GM21786 (cell line): ENCODE measurements around the gene CALM1.

Experiments
- ATAC-seq: cut with Tn5 transposase; IDR thresholded peaks from one replicate; pipeline ENCODE4 v1.9.1; 2021; ENCODE audit not compliant: unreplicated experiment

CALM1 gene

DNA sequence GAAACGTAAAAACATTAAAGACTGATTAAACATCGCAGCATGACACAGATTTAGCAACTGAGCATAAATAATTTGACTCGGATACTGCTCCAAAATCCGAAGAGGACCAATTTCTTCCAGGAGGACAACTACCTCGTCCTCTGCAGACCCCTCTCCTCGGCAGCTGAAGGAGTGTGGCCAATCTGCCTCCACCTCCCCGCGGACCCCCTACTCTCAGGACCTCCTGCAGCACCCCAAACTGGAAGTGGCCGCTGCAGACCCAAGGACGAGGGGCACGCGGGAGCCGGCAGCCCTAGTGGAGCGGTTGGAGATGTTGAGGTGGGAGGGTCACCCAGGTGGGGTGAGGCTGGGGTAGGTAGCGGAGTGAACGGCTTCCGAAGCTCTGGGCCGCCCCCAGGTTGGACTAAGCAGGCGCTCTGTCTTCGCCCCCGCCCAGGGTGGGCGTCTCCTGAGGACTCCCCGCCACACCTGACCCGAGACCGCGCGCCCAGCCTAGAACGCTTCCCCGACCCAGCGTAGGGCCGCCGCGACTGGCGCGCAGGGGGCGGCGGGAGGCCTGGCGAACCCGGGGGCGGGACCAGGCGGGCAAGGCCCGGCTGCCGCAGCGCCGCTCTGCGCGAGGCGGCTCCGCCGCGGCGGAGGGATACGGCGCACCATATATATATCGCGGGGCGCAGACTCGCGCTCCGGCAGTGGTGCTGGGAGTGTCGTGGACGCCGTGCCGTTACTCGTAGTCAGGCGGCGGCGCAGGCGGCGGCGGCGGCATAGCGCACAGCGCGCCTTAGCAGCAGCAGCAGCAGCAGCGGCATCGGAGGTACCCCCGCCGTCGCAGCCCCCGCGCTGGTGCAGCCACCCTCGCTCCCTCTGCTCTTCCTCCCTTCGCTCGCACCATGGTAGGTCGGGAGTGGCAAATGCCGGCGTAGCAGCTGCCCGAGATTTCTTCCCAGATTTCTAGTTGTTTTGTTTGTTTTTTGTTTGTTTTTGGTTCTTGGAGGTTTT, at the start of gene CALM1:
Gene CALM1, plus strand, starts transcription at position 689 of the 999 bp plus-strand sequence. Its CDS starts 202 bp downstream, at position 891.
- ATAC-seq, result peak; percentile 62

DNA sequence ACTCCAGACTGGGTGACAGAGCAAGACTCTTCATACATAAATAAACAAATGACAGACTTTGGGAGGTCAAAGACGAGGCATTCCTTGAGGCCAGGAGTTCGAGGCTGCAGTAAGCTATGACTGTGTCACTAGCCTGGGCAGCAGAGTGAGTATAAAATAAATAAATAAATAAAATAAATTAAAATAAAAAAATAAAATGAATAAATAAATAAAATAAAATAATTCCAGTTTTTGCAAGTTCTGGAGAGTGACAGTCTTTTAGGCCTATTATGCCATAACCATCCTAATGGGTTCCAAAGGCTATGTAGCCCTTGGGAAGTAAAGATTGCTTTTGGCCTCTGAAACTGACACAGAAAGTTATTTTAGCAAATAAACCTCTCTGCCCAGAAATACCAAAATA, 48.6 kb upstream of the CALM1 start:
- ATAC-seq, result no peak

DNA sequence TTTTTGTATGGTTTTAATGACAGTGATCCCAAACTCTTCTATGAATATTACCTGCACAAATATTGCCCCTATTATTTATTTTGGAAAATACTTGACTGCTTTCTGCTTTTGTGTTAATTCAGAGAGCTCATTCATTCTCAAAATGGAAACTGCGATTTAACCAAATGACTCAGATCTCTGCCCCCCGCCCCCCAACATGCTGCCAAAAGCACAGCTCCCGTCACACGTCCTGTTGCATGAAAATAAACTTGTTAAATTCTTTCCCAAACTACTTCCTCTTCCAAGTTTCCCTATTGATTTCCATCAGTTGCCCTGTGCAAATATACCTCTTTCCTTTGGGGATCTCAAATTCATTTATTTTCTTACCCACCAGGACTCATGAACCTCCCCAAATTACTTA, 47.1 kb upstream of the CALM1 start:
- ATAC-seq, result no peak

- no peak for ATAC-seq
Measured at GRCh38 chr14:90354551-90355298, 42.1 kb upstream of the CALM1 start.

GRCh38 chr14:90355540-90356518, 41.0 kb upstream of the CALM1 start:
- no peak for ATAC-seq

DNA sequence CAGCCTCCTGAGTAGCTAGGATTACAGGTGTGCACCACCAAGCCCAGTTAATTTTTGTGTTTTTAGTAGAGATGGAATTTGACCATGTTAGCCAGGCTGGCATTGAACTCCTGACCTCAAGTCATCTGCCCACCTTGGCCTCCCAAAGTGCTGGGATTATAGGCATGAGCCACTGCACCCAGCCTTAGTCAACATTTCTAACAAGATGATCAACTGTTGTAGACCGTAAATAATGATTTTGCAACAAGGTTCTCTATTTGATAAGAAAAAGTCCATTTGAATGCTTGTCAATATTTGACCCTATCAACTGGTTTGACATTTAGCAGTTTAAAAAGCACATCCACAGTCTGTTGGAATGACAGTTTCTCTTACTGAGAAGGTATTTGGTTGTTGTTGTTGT, 39.9 kb upstream of the CALM1 start:
- no peak for ATAC-seq

DNA sequence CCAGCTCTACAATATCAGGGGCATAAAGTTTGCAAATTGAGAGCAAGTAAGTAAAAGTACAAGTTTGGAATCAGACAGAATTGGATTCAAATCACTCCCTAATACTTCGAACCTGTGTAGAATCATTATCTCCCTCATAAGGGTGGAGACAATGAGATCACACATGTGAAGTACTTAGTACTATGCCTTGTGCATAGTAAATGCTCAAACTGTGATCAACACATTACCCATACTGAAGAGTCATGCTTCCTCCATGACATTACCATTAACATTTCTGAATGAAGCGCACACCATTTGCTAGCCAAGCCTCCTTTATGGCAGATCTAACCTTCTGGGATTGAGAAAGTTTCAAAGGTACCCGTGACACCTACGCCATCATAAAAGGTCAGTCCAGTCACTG, 38.5 kb upstream of the CALM1 start:
- no peak for ATAC-seq

DNA sequence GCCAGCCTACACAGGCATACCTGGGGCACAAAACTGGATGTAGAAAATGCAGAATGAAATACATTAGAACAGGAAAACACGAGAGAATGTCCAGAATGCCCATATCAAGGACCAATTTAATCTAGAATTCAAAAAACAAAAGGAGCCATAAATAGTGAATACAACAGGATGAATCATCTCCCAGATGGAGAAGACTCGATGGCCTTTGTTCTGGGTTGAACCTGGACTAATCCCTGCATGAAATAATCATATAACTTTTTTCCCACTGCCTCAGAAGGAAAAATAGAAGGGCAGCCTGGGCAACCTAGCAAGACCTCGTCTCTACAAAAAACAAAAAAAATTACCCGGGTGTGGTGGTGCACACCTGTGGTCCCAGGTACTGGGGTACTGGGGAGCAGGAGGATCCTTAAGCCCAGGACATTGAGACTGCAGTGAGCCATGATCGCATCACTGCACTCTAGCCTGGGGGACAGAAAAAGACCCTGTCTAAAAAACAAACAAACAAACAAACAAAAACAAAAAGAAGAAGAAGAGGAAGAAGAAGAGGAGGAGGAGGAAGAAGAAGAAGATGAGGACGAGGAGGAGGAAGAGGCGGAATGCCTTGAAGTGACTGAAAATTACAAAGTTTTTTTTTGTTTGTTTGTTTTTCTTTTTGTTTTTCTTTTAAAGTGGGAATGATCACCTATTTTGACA, 34.8 kb upstream of the CALM1 start:
- ATAC-seq, result no peak

DNA sequence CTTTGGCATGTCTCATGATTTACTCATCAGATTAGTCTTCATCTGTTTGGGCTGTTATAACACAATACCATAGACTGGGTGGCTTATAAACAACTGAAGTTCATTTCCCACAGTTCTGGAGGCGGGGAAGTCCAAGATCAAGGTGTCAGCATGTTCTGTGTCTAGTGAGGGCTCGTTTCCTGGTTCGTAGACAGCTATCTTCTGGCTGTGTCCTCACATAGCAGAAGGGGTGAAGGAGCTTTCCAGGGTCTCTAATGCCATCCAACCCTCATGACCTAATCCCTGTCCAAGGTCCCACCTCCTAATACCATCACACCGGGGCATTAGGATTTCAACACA, 34.3 kb upstream of the CALM1 start:
- no peak for ATAC-seq

- no peak for ATAC-seq
Measured at GRCh38 chr14:90368946-90369721, 27.7 kb upstream of the CALM1 start.

- no peak for ATAC-seq
Measured at GRCh38 chr14:90373887-90374286, 22.9 kb upstream of the CALM1 start.

- no peak for ATAC-seq
Measured at GRCh38 chr14:90374813-90375212, 22.0 kb upstream of the CALM1 start.

DNA sequence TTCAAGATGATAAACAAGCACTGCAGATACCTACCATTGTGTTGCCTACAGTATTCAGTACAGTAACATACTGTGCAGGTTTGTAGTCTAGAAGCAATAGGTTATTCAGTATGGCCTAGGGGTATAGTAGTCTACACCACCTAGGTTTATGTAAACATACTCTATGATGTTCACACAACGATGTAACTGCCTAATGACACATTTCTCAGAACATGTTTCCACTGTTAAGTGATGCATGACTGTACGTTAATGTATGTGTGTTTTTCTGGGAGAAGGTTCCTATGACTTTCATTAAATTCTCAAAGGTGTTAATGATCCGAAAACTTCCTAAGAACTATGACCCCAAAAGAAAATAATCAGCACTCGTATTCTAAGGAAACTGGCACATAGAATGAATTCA, 20.9 kb upstream of the CALM1 start:
- ATAC-seq, result no peak

GRCh38 chr14:90378249-90378648, 18.6 kb upstream of the CALM1 start:
- ATAC-seq, result no peak

- ATAC-seq, result no peak
Measured at GRCh38 chr14:90379106-90379505, 17.7 kb upstream of the CALM1 start.

- no peak for ATAC-seq
Measured at GRCh38 chr14:90381011-90381786, 15.6 kb upstream of the CALM1 start.

DNA sequence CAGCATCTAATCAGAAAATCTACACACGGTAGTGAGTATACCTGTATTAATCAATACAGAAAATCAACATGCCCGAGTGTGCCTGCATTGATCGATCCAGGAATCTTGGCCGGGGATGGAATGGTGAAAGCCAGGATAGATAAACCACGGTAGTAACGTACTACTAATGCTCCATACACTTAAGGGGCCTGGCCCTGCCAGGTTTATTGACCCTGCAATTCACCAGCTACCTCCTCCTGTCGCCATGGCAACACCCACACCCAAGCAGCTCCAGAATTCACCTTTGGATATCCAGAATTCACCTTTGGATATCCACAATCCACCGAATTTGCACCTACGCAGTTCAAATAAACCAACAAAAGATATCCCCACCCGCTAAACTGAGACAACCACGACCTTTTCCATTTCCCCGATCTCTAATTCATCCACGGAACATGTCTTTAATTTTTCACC, 14.8 kb upstream of the CALM1 start:
- ATAC-seq, result no peak

DNA sequence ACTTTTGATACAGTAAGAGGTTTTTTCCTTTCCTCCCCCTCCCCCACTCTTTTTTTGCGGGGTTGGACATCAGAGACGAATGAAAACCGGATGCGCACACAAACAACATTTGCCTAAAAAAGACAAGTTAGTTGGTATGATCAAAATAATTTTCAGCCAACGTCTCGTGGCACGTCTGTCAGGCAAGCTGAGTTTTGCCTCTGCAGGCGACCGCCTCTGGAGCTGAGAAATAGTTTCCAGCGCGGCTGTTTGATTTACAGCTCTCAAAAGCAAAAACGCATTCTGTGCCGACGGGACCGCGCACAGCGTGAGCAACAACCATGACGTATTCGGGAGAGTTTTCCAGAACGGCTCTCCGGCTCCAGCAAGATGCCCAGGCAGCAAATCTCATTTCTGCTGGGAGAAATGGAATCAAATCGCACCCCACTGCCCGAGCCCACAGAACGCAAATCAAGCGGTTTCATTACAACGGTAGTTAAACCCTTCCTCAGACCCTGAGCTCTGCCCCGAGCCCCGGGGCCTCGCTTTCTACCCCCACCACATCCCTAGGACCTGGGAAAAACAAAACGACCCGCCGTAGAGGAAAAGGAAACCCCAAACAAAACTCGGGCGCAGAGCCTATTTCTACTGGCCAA, 14.2 kb upstream of the CALM1 start:
- peak; percentile 0 for ATAC-seq
